Right renal cortex interstitium (tissue), 3 donors: ENCODE data around the gene MYH10. TPM values are rescaled to one million over a fixed set of nuclear protein-coding genes. Genes with fewer than 3 reads are reported as not detected.
A peak's percentile ranks its signal among the peaks of the same experiment; 100 is the strongest.
"Not testable (repeated sequence)": the region's sequence is repeated elsewhere in the genome, so short reads cannot be mapped to it uniquely, and the experiment has no call there.

ENCODE experiments used
- DNase-seq, 3 donors: peaks; one replicate each; pipeline ENCODE4 v3.0.0-alpha.2; 2013; ENCODE audit warnings: low read depth in 3 of 3, low spot score in 2 of 3
- polyA plus RNA-seq, 3 donors: library from polyadenylated mRNA; unstranded; fragments of 120-200 nt; gene quantifications; one replicate each; pipeline ENCODE4 v1.2.1, GENCODE V29; 2013; ENCODE audit not compliant: insufficient read length in 3 of 3

The MYH10 gene
- polyA plus RNA-seq = 100 to 1,000 TPM; 237 to 285 (median 254) TPM

DNA sequence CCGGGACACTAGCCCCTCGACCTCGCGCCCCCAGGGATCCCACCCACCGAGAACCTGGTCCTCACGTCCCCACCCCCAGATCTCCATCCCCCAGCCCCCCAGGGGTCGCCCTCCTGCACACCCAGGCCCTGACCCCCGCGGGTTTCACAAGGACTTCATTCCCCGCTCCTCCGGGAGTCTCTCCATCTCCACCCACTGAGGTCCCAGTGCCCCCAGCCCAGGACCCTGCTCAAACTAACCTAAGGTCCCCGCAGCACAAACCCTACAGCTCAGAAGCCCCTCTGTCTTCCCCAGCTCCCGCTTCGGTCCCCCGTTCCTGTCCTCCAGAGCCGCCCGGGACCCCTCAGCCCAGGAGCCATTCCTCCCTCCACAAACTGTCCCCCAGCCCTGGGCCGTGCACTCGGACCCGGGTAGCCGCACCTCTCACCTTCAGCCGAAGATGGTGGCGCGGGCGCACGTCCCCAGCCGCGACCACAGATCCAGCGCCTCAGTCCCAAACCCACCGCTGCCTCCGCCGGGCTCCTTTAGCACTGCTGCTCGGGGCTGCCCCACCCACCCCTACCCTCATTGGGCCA is at the start of gene MYH10:
TSS of gene MYH10 (minus strand) at position 499 of the 575 bp plus-strand sequence. CDS start 7,479 bp downstream, outside the sequence.
- DNase-seq = no peak

- DNase-seq = no peak
These were observed 48.6 kb upstream of the MYH10 start for GRCh38 chr17:8679126-8679525.

- no peak for DNase-seq
These were observed 44.8 kb upstream of the MYH10 start for GRCh38 chr17:8675306-8675705.

- no peak for DNase-seq
These were observed 44.1 kb upstream of the MYH10 start for GRCh38 chr17:8674344-8675305.

- DNase-seq = peak in 1 of 3 donors; percentile 70
These were observed 43.1 kb upstream of the MYH10 start for GRCh38 chr17:8673612-8674011.

DNA sequence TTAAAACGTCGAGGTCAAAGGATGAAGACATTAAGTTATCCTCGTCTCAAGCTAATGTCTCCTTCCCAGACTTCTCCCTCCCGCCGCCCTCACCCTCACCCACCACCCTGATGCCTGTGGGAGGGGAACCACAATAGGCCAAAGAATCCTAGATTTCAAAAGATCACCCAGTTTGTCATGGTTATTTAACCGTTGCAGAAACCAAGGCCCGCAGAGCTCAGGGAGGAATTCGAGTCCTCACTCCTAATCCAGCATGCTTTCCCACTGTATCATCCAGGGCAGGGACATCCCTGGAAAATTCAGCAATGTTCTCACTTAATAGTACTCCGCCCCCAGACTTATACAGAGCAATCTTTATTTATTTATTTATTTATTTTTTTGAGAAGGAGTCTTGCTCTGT is 41.8 kb upstream of the MYH10 start:
- DNase-seq = no peak

- no peak for DNase-seq
These were observed 39.9 kb upstream of the MYH10 start for GRCh38 chr17:8670421-8670820.

- DNase-seq = no peak
These were observed 37.7 kb upstream of the MYH10 start for GRCh38 chr17:8668176-8668740.

DNA sequence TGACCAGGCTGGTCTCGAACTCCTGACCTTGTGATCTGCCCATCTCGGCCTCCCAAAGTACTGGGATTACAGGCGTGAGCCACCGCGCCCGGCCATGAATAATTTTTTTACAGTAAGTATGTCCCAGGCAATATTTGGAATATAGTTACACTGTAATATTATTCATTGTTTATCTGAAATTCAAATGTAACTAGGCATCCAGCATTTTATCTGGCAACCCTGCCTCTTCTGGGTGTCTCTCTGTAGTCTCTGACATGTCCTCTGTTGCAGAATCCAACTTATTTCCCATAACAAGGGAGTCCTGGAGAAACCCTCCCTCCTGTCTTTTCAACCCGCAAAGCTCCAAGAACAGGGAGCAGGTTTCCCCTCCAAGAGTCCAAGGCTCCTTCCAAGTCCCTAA is 36.9 kb upstream of the MYH10 start:
- DNase-seq = no peak

- no peak for DNase-seq
These were observed 35.2 kb upstream of the MYH10 start for GRCh38 chr17:8665684-8666083.

- no peak for DNase-seq
These were observed 34.1 kb upstream of the MYH10 start for GRCh38 chr17:8664456-8665126.

- no peak for DNase-seq
These were observed 32.4 kb upstream of the MYH10 start for GRCh38 chr17:8662973-8663372.

DNA sequence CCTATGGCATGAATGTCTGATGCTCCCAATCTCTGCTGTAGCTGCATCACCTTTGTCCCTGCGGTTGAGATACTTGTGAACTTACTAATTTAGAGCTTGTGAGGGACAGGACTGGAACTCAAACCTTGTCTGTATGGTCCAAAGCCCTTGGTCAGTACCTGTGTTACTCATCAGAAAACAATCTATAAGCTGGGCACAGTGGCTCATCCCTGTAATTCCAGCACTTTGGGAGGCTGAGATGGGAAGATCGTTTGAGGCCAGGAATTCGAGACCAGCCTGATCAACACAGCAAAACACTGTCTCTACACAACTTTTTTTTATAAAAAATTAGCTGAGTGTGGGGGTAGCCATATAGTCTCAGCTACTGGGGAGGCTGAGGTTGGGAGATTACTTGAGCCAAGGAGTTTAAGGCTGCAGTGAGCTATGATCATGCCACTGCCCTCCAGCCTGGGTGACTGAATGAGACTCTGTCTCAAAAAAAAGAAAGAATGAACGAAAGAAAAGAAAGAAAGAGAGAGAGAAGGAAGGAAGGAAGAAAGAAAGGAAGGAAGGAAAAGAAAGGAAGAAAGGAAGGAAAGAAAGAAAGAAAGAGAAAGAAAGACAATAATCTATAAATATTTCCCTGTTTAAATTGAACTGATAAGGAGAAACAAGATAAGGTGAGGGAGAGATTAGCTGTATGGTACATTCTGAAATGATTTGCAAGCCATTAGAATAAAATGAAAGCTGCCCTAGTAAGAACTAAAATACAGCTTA is 31.7 kb upstream of the MYH10 start:
- DNase-seq = no peak

- not testable (repeated sequence) for DNase-seq
These were observed 30.2 kb upstream of the MYH10 start for GRCh38 chr17:8660709-8661108.

DNA sequence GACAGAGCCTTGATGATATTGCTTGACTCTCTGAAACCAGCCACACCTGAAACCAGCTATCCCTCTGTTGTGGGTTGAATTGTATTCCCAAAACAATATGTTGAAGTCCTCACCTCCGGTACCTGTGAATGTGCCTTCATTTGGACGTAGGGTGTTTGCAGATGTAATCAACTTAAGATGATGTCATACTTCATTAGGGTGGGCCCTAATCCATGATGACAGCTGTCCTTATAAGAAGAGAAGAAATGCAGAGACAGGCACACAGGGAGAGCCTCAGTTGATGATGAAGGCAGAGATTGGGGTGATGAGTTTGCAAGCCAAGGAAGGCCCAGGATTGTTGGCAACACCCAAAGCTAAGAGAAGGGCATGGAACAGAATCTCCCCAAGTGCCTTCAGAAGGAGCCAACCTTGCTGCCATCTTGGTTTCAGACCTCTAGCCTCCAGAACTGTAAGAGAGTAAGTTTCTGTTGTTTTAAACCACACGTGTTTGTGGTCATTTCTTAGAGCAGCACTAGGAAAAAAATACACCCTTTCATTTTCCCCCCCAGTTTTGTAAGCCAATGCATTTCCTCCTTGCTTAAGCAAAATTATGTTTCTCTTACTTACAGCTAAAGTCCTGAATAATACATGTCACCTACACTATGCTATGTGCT is 29.4 kb upstream of the MYH10 start:
- DNase-seq = no peak

DNA sequence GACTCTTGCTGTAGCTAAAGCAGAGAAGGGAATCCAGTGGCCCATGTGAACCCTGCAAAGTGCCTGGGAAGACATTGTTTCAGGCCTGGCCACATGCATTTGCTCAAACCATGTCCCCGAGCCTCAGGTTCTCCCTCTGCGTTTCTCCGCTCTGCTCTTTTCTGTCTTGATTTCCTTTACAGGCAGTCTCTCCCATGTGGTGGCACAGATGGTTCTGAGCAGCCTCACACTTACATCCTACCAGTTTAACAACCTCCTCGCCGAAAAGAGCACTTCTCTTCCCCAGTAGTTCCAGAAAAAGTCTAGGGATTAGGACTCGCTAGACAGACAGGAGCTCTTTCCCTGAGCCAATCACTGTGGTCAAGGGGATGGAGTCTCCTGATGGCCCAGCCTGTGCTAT is 28.3 kb upstream of the MYH10 start:
- DNase-seq = no peak

DNA sequence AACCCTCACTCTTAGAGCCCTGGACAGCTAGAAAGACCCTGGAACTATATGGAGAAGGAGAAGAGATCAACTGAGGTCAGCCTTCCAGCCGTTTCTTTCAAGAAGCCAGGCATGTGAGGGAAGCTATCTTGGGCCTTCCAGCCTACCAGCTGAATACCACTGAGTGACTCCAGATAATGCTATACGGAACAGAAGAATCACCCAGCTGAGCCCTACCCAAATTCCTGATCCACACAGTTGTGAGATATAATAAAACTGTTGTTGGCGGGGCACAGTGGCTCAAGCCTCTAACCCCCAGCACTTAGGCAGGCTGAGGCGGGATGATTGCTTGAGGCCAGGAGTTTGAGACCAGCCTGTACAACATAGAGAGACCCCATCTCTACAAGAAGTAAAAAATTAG is 26.2 kb upstream of the MYH10 start:
- DNase-seq = no peak

DNA sequence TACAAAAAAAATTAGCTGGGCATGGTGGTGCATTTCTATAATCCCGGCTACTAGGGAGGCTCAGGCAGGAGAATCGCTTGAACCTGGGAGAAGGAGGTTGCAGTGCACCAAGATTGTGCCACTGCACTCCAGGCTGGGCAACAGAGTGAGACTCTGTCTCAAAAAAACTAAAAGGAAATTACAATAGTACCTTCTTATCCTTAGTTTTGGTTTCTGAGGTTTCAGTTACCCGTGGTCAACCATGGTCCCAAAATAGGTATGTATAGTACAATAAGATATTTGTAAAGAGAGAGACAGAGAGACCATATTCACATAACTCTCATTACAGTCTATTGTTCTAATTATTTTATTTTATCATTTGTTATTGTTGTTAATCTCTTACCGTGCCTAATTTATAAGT is 24.3 kb upstream of the MYH10 start:
- DNase-seq = no peak

- no peak for DNase-seq
These were observed 20.5 kb upstream of the MYH10 start for GRCh38 chr17:8651013-8651412.

GRCh38 chr17:8650119-8650499 is 19.6 kb upstream of the MYH10 start:
- DNase-seq = no peak
